ENCODE measurements around the gene FIGN.

The FIGN gene, protein sequence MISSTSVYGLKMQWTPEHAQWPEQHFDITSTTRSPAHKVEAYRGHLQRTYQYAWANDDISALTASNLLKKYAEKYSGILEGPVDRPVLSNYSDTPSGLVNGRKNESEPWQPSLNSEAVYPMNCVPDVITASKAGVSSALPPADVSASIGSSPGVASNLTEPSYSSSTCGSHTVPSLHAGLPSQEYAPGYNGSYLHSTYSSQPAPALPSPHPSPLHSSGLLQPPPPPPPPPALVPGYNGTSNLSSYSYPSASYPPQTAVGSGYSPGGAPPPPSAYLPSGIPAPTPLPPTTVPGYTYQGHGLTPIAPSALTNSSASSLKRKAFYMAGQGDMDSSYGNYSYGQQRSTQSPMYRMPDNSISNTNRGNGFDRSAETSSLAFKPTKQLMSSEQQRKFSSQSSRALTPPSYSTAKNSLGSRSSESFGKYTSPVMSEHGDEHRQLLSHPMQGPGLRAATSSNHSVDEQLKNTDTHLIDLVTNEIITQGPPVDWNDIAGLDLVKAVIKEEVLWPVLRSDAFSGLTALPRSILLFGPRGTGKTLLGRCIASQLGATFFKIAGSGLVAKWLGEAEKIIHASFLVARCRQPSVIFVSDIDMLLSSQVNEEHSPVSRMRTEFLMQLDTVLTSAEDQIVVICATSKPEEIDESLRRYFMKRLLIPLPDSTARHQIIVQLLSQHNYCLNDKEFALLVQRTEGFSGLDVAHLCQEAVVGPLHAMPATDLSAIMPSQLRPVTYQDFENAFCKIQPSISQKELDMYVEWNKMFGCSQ

DNA sequence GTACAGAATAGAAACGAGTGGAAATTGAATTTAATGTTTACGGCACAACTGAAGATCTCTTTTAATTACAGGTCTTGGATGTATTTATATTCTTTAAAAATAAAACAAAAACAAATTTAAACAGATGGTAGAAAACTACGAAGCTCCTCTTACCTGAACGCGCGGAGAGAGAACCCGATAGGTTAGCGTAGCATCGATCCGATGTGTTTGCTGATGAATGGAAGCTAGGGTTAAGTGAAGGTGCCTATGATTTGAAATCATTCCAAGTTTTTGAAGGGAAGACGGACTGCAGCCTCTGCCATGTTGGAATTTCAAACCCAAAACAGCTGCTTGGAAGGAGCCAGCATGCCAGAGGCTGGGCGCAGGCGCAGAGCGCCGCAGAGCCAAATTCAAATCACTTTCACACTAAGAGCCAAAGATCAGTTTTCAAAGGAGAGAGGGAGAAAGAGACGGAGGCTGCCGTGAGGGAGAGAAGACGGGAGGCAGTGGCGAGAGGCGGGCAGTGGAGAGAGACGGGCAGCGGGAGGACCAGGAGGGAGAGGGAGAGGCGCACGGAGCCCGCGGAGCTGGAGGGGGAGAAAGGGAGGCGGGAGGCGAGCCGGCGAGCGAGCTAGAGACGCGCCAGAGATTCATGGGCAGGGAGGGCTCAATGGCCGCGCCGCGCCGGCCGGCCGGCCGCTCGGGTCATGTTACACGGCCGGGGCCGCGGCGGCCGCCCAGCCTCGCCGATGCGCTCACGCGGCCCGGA, at the start of gene FIGN:
Gene FIGN, minus strand, starts transcription at position 324 of the 748 bp plus-strand sequence. CDS start 1,081 bp downstream, outside the sequence.
- peak within 1 kb of the TSS; percentile 79 for H3K27ac ChIP-seq

DNA sequence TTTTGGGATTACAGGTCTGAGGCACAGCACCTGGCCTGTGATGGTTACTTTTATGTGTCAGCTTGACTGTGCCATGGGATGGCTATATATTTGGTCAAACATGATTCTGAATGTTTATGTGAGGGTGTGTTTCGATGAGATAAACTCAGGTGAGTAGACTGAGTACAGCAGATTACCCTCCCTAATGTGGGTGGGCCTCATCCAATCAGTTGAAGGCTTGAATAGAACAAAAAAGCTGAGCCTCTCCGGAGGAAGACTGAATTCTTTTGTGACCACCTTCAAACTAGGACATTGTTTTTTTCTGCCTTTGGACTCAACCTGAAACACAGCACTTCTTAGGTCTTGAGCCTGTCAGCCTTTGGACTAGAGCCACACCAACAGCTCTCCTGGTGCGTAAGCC, 49.4 kb upstream of the FIGN start:
- TF ChIP-seq ZFX (IDR thresholded peaks at IDR 0.05), result no peak
- TF ChIP-seq, protein P1, sequence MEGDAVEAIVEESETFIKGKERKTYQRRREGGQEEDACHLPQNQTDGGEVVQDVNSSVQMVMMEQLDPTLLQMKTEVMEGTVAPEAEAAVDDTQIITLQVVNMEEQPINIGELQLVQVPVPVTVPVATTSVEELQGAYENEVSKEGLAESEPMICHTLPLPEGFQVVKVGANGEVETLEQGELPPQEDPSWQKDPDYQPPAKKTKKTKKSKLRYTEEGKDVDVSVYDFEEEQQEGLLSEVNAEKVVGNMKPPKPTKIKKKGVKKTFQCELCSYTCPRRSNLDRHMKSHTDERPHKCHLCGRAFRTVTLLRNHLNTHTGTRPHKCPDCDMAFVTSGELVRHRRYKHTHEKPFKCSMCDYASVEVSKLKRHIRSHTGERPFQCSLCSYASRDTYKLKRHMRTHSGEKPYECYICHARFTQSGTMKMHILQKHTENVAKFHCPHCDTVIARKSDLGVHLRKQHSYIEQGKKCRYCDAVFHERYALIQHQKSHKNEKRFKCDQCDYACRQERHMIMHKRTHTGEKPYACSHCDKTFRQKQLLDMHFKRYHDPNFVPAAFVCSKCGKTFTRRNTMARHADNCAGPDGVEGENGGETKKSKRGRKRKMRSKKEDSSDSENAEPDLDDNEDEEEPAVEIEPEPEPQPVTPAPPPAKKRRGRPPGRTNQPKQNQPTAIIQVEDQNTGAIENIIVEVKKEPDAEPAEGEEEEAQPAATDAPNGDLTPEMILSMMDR (conservative IDR thresholded peaks at IDR 0.05), result no peak
- no peak overlapping the region for H3K27ac ChIP-seq

More for the DNA sequence above, at the start of gene FIGN:
- TF ChIP-seq ZFX (IDR thresholded peaks at IDR 0.05), result no peak
- TF ChIP-seq, protein P1 (conservative IDR thresholded peaks at IDR 0.05), result no peak

DNA sequence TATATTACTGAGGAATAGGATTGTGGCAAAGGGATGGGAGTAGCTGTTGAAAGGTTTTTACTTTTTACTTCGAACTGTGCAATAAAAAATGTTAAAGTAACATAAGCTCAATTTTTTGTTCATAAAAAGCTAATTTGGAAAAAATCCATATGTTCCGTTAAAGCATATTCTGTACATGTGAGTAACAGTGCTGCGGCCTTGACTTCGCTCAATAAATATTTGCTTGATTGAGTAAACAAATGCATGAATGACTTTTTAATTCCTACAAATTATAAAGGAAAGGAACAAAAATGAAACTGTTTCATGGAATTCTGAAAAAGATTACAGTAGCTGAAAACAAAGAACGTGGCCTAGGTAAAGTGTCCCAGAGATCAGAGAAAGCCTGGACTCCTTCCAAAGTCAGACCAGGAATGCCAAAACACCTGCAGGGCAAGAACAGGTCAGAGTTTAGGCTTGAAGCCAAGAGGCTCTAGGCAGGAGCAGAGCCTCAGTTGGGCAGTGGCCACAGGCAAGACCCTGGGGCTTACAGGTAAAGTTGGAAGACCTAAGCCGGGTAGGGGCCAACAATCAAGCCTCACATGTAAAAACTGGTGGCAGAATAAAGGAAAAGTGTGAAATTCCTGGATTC, 44.3 kb upstream of the FIGN start:
- TF ChIP-seq ZFX (IDR thresholded peaks at IDR 0.05), result no peak
- TF ChIP-seq, protein P1 (conservative IDR thresholded peaks at IDR 0.05), result no peak
- H3K27ac ChIP-seq, result no peak overlapping the region

DNA sequence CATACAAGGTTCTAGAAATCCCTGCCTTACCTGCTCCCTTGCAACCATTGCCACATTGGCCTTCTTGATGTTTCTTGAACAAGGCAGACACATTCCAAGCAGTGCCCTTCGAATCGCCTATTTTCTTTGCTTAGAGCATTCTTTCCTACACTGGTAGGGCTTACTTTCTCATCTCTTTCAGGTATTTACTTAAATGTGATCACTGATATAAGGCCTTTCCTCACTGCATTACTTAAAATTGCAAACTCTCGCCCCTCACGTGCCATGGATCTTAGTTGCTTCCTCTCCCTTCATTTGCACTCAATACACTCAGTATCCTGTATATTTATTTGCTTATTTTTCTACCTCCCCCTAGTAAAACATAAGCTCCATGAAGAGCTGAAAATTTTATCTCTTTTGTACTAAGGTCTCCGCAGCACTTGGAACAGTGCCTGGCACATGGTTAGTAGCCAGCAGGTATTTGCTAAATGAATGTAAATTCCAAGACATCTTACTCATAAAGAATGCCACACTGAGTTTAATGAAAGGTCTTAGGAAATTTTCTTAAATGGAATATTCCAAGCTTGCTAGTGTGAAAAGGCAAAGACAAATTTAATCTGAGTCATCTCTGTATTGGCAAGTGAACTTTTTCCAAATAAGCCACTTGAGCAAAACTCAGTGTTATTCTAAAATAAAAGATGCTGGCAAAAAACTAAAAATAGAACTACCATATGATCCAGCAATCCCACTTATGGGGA, 42.4 kb upstream of the FIGN start:
- TF ChIP-seq, protein P1 (conservative IDR thresholded peaks at IDR 0.05), result no peak
- no peak for TF ChIP-seq ZFX (IDR thresholded peaks at IDR 0.05)
- H3K27ac ChIP-seq, result no peak overlapping the region

DNA sequence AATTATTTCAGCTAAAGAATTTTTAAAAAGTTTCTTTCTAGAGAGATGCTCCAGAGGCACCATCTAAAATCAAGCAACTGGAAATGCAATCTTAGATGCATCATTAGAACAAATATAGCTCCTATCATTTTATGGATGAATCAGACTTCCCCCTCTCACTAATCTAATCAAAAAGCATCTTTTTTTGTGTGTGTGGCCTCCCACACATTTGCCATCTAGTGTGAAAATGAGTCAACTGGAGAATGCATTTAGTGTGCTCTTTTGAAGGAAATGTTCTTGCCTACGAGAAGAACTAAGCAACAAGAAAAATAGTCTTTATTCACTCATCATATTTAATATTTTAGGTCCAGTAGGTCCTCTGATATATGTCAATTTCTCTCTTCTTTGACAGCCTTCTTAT, 39.5 kb upstream of the FIGN start:
- H3K27ac ChIP-seq, result no peak overlapping the region
- no peak for TF ChIP-seq ZFX (IDR thresholded peaks at IDR 0.05)
- TF ChIP-seq, protein P1 (conservative IDR thresholded peaks at IDR 0.05), result no peak

DNA sequence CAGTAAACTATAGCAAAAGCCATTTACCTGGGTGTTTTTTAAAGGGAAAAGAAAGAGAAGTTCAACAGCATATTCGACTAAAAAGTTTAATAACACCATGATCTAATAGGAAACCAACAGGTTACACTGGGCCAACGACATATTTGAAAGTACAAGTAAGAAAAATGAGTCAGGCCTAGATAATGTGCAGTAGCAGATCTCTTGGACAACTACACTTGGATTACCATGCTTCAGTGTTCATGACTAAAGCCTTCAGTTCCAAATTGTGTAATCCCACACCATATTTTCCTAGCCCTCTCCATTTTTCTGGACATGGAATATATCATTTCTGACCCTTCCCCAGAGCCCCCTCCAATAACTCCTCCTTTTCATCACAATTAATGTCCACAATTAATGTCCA, 39.1 kb upstream of the FIGN start:
- H3K27ac ChIP-seq, result no peak overlapping the region
- TF ChIP-seq, protein P1 (conservative IDR thresholded peaks at IDR 0.05), result no peak
- no peak for TF ChIP-seq ZFX (IDR thresholded peaks at IDR 0.05)
